ENCODE data around the gene SEC23B. TPM values are rescaled to one million over a fixed set of nuclear protein-coding genes. Genes with fewer than 3 reads are reported as not detected.

SEC23B gene
- total RNA-seq, 2 experiments from 2014 or later: 29.2 to 32.8 TPM

GRCh38 chr20:18571578-18571977, 63.8 kb downstream of the SEC23B start:
- Mint-ChIP-seq H3K4me3 (no peak overlapping the region), H3K4me1 (ENCODE audit: low read depth) (peaks cover 25% of the 10 kb centered on the region), H3K27me3 (no peaks in the 10 kb centered on the region), H3K9me3 (no peaks in the 10 kb centered on the region), H3K36me3 (ENCODE audit: low read depth) (peaks cover 52% of the 10 kb centered on the region), H3K27ac (peak overlapping the region; percentile 50)
- no peak for ATAC-seq (ENCODE audit: poor library complexity)
- H3K27me3 ChIP-seq (ENCODE audit: control insufficient read depth in 1 of 2, insufficient read depth in 2 of 2, low read length in 2 of 2): no peaks in the 10 kb centered on the region
- no peaks in the 10 kb centered on the region for H3K9me3 ChIP-seq (ENCODE audit: control insufficient read depth in 1 of 2, insufficient read depth in 1 of 2, low read length in 2 of 2)
- CTCF ChIA-PET: interaction anchor here (1.3 kb wide), 1 partner anchor 21 kb away, joined by 3 read pairs; no protein-coding TSS in a partner anchor
- H3K4me1 ChIP-seq (ENCODE audit: insufficient read depth, low read length): peaks cover 15% of the 10 kb centered on the region
- H3K4me3 ChIP-seq (ENCODE audit: low read length): no peak overlapping the region
- POLR2A ChIA-PET: interaction anchor here (2.7 kb wide), 1 partner anchor 65 kb away, joined by 7 read pairs; no protein-coding TSS in a partner anchor
- TF ChIP-seq CTCF (IDR thresholded peaks at IDR 0.05): no peak
- DNase-seq: no peak
- H3K36me3 ChIP-seq (ENCODE audit: insufficient read depth, low read length): peaks cover 25% of the 10 kb centered on the region
- peak overlapping the region in 1 of 2 donors; percentile 4 for H3K27ac ChIP-seq (ENCODE audit: low read depth in 1 of 2, low read length in 2 of 2)
- intact Hi-C loops (cut with DNase I, micrococcal nuclease): loop anchor here in 1 of 2 experiments (2.0 kb wide), 2 partner anchors 15 to 227 kb away; no protein-coding TSS in a partner anchor

- TF ChIP-seq CTCF (IDR thresholded peaks at IDR 0.05): no peak
- POLR2A ChIA-PET: interaction anchor here (1.7 kb wide), 1 partner anchor 8 kb away, joined by 4 read pairs; no protein-coding TSS in a partner anchor
- Histone ChIP-seq H3K4me3 (ENCODE audit: low read length) (no peak overlapping the region), H3K27me3 (ENCODE audit: control insufficient read depth in 1 of 2, insufficient read depth in 2 of 2, low read length in 2 of 2) (no peaks in the 10 kb centered on the region), H3K9me3 (ENCODE audit: control insufficient read depth in 1 of 2, insufficient read depth in 1 of 2, low read length in 2 of 2) (no peaks in the 10 kb centered on the region), H3K4me1 (ENCODE audit: insufficient read depth, low read length) (no peaks in the 10 kb centered on the region), H3K27ac (ENCODE audit: low read depth in 1 of 2, low read length in 2 of 2) (no peak overlapping the region), H3K36me3 (ENCODE audit: insufficient read depth, low read length) (no peaks in the 10 kb centered on the region)
- no peak overlapping the region for H3K27ac Mint-ChIP-seq
- H3K9me3 Mint-ChIP-seq: no peaks in the 10 kb centered on the region
- CTCF ChIA-PET: no interaction called here
- no peak overlapping the region for H3K4me3 Mint-ChIP-seq
- H3K4me1 Mint-ChIP-seq (ENCODE audit: low read depth): peaks cover 5% of the 10 kb centered on the region
- DNase-seq (no peak), ATAC-seq (ENCODE audit: poor library complexity) (no peak)
- peaks cover 3% of the 10 kb centered on the region for H3K36me3 Mint-ChIP-seq (ENCODE audit: low read depth)
- no peaks in the 10 kb centered on the region for H3K27me3 Mint-ChIP-seq
- intact Hi-C loops (cut with DNase I, micrococcal nuclease): no loop called here
Measured at GRCh38 chr20:18577942-18578341, 70.2 kb downstream of the SEC23B start.

GRCh38 chr20:18578581-18578980, 70.8 kb downstream of the SEC23B start:
- ChIA-PET POLR2A (interaction anchor here (1.7 kb wide), 1 partner anchor 9 kb away, joined by 4 read pairs; no protein-coding TSS in a partner anchor), CTCF (no interaction called here)
- no peaks in the 10 kb centered on the region for H3K9me3 Mint-ChIP-seq
- DNase-seq (no peak), ATAC-seq (ENCODE audit: poor library complexity) (no peak)
- TF ChIP-seq CTCF (IDR thresholded peaks at IDR 0.05): no peak
- H3K27me3 ChIP-seq (ENCODE audit: control insufficient read depth in 1 of 2, insufficient read depth in 2 of 2, low read length in 2 of 2): no peaks in the 10 kb centered on the region
- H3K27me3 Mint-ChIP-seq: peaks cover under 1% of the 10 kb centered on the region
- intact Hi-C loops (cut with DNase I, micrococcal nuclease): no loop called here
- H3K4me1 ChIP-seq (ENCODE audit: insufficient read depth, low read length): no peaks in the 10 kb centered on the region
- no peak overlapping the region for H3K4me3 Mint-ChIP-seq
- peak overlapping the region; percentile 18 for H3K27ac Mint-ChIP-seq
- H3K27ac ChIP-seq (ENCODE audit: low read depth in 1 of 2, low read length in 2 of 2): no peak overlapping the region
- peaks cover 5% of the 10 kb centered on the region for H3K4me1 Mint-ChIP-seq (ENCODE audit: low read depth)
- no peaks in the 10 kb centered on the region for H3K9me3 ChIP-seq (ENCODE audit: control insufficient read depth in 1 of 2, insufficient read depth in 1 of 2, low read length in 2 of 2)
- no peaks in the 10 kb centered on the region for H3K36me3 Mint-ChIP-seq (ENCODE audit: low read depth)
- H3K4me3 ChIP-seq (ENCODE audit: low read length): no peak overlapping the region
- H3K36me3 ChIP-seq (ENCODE audit: insufficient read depth, low read length): no peaks in the 10 kb centered on the region
